CD1c-positive myeloid dendritic cell (primary cell): ENCODE results near the gene VDAC1.
"Not testable (repeated sequence)": the region's sequence is repeated elsewhere in the genome, so short reads cannot be mapped to it uniquely, and the experiment has no call there.

Experiments used
- DNase-seq: peaks from one replicate; pipeline ENCODE4 v3.0.0-alpha.2; 2016; ENCODE audit errors: extremely low spot score

The VDAC1 gene

DNA sequence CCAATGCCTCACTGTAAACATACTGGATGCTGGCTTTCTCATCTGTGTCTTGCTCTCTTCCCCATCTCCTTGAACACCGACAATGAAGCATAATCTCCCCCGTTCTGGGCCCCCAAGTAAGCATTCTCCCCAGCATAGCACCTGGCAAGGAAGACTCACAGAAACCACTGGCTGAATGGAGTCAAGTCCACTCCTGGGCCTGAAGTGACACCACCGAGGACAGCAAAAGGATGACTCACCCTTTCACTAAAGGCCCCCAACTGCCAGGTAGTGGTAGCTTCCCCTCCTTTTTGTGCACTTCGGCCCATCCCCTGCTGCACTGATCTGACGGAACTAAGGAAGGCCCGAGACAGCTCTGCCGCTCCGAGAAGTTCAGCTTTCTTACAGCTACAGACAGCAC is 9.4 kb downstream of the VDAC1 start:
- DNase-seq = no peak

DNA sequence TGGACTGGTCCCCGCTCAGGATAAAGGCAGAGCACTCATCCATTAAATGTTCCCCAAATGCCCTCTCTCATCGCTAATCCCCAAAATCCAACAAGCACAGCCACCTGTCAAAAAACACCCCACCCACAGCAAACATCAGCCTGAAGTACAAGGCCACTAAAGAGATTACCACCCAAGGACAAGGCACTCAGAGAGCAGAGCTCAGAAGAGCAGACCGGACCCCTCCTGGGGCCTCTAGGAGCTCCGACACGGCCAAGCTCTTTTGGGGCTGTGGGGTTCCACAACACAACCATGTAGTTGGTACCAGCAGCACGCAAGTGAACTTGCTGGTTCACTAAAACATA is 9.8 kb downstream of the VDAC1 start:
- DNase-seq = no peak

DNA sequence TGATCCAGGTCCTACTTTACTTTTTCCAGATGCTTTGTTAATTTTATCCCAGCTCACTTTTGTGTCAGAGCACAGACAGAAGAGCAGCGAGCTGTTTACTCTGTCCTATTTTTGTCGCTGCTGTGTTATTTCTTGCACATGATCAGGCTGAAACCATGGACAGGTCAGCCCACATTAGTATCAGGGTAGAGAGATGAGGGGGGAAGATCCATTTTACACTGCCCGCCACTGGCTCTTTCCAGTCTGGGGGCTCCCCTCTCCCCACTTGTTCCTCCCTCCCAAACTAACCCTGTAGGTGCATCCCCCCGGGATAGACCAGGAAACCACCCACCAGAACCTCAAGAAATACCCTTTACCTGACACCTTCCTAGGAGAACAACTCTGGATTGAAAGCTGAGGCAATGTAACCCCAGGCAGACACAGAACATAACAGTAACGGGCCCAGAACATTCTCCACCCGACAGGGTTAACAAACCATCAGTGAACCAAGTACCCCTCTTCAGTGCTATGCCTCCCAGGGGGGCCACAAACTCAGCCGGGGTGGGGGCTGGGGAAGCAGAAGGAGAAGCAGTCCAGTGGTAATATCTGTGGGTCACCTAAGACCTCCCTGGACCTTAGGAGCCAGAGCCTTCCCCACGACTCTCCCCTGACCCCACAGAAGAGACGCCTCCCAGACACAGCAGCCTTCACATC is 10.3 kb downstream of the VDAC1 start:
- DNase-seq = no peak

DNA sequence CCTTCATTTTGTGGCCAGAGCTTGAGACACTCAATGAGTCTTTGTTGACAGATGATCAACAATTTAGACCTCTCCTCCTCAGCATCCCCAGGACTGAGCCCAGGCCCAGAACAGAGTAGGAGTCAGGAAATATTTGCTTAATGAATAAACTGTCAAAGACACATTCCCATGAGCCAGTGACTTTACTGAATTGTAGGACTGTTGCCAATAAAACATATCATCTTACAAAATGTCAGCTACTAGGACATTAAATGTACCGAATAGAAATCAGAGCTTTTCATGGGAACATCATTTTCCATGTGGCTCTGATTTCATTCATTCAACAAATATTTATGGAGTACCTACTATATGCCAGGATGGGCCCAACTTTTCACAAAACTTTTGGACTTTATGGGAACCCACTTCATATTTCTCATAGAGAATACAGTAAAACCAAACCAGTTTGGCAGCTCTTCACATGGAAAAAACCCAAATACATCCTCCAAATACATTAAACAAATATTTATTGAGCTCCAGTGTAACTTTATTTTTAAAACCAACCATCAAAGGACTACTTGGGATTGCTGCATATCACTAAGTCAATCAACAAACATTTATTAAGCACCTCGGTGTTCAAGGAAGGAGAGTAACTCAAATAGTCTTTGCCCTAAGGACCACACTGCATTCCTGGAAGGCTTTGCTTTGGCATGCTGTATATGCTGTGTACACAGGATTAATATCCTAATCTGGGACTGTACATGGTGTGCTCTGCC is 11.4 kb downstream of the VDAC1 start:
- no peak for DNase-seq

DNA sequence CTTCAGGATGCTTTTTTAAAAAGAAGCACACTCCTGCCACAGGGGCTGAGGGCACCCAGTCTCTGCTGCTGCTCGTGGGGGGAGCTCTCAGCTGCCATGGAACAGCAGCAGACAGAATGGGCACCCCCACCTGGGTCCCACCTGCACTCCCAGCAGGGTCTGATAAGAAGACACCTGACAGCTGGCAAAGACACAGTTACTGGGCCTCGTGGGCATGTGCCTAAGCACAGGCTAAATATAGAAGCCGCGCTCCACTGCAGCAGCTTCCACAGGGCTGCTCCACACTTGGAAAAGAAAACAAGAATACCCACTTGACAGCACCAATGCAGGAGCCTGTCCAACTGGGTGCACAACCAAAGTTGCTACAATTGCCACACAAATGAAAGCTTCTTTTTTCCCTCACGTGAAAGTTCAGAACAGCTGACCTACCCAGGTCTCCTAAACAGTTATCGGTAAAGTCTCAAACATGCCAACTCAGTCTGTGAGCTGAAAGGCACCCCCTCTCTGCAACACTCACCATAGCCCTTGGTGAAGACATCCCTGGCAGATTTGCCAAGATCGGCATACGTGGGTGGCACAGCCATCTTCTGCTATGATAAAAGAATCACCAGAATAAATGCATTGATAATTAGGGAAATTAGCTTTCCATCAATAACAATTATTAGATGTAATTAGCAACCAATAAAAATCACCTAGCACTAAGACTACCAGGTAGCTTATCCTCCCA is 12.2 kb downstream of the VDAC1 start:
- no peak for DNase-seq

DNA sequence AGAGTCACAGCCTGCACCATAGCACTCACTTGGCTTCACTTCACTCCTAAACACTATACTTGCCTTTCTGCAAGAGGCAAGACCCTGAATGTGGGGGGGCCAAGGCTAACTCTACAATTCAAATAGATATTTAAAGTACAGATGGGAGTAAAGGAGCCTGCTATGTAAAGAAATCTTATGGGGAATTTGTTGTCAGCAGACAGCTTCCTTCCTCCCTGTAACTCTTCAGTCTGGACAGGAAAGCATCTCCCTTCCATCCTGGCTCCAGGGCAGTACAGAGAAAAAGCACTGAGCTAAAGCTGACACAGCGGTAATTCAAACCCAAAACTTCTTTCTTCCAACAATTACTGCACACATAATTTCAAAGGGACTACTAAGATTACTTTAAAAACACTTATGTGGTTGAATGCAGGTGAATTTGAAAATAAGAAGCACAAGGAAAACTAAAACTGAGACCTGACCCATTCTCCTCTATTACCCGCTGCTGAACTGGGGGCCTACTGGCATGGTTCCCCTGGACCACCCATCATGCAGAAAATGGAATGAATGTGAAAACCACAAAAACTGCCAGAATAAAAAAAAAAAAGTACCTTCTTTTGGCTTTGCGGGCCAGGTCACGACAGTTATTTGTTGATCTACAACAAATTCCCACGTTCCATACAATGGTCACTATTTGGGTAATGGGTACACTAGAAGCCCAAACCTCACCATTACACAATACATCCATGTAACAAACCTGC is 13.4 kb downstream of the VDAC1 start:
- DNase-seq = no peak

DNA sequence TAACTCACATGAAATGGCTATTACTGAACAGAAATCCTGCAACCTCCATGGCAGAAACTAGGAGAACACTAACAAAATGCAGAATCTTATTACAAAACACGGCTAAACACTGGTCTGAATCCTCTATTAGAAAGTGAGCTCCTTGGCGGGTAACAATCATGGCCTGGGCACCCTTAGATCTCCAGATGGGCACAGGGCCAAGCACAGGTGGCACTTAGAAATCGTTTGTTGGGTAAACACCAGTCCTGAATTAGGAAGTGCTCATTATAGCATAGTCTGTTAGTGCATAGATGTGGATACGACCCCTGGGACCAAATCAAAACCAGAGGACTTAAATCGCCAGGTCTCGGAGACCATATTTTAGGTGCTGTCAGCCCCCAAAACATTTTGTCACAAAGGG is 14.4 kb downstream of the VDAC1 start:
- DNase-seq = no peak

DNA sequence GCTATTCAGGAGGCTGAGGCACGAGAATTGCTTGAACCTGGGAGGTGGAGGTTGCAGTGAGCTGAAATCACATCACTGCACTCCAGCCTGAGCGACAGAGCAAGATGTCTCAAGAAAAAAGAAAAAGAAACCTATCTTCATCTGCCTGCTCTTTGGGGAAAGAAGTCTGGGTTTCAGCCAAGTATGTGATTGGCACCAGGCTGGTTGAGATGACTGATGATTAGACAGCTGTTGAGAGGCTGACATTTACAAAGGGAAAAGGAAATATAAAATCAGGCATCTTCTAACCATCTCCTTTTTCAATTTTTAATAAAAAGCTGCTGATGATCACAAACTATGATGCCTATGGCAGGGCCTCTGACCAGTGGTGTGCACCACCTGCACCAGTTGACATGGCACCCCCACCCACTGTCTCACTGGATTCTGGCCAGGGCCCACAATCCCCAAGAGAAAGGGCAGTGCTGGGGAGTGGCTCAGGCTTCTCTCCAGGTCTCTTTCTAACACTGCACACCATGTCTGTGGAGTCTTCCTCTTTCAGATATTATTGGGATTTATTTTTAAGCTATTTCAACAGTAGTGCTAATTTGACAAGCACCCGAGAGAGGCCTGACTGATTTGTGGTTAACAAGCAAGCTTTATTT is 19.1 kb downstream of the VDAC1 start:
- no peak for DNase-seq

DNA sequence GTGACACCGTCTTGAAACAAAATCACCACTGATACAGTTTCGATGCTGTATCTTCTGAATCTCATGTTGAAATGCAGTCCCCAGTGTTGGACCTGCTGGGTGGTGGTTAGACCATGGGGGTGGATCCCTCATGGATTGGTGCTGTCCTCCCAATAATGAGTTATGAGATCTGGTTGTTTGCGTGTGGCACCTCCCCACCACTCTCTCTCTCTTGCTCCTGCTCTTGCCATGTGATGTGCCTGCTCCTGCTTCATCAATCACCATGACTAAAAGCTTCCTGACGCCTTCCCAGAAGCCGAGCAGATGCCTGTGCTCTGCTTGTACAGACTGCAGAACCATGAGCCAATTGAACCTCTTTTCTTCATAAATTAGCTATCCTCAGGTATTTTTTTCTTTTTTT is 21.1 kb downstream of the VDAC1 start:
- no peak for DNase-seq

DNA sequence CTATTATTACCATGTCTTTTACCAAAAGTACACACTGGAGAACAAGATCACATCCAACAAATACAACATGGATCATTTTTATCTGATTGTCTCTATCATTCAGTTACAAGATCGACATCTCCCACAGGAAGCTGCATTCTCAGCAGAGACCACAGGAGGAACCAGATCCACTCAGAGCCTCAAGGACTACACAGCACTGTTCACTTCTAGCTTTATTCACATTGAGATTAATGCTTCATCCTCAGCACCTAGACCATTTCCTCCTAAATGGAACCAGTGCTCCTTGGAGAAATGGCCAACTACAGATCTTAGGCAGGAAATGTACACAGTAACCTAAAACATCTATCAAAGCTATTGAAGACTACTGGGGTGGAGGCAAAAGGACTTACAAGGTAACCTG is 23.1 kb downstream of the VDAC1 start:
- no peak for DNase-seq

DNA sequence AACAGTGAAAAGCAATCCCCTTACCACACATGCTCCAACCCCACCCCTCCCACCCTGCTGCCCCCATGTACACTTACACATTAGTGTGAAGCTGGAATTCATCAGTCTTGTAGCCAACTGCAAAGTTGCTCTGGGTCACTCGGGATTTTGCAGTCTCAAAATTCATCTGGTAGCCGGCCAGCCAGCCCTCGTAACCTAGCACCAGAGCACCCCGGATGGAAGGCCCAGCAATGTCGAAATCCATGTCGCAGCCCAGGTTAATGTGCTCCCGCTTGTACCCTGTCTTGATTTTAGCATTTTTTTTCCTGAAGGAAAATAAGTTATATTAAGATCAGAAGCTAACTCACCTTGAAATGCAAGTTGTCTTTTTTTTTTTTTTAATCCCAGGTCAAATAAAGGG is 24.1 kb downstream of the VDAC1 start:
- no peak for DNase-seq

DNA sequence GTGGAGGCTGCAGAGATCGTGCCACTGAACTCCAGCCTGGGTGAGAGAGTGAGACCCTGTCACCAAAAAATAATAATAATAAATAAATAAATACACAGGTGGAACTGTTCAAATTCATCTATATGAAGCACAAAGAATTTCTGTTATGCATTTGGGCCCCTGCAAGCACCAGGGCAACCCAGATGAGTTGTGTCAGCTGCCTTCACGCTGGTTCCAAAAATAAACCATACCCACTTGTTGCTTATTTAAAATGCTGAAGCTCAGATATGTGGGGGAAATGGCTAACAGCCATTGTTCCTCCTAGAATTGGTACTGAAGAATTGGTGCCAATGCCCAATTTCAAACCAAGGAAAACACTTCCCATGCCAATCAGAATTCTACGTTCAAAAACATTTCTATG is 25.8 kb downstream of the VDAC1 start:
- no peak for DNase-seq

DNA sequence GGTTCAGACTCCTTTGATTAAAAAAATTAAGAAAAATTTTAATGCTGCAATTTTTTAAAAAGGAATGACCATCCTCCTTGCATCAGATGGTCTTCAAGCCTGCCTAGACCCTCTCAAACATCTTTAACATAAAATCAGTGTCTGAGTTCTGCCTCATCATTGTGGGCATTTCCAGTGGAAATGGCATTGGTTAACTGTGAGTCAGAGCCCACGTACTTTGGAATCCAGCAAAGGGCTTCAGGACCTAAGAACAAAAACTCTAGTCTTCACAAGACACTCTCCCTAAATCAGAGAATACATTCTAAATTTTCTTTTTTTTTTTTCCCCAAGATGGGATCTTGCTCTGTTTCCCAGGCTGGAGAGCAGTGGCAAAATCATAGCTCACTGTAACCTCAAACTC is 26.9 kb downstream of the VDAC1 start:
- no peak for DNase-seq

DNA sequence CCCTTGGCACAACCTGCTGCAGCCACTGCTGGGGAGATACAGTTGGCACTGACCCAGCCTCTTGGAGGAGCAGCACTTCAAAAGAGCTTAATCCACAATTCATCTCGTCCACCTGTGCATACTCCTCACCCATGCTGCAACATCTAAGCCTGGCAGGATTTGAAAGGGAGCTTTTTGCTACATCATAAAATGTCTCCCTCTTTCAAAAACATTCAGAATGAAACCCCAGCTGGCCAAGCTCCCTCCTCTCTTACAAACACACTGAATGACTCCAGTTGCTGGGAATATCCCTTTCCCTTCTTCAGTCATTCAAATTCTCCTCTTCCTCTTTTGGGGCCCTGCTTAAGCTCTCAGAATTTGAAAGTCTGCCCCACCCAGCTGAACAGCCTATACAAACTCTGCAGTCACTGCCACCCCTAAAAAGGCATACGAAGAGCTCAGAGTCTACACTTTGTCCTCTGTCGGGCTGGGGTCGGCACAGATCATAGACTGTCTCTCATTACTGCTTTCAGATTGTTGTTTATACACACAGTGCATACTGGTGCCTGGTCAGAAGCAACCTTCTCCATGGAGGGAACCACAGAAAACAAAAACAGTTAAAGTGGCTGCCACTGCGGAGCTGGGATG is 27.5 kb downstream of the VDAC1 start:
- no peak for DNase-seq

DNA sequence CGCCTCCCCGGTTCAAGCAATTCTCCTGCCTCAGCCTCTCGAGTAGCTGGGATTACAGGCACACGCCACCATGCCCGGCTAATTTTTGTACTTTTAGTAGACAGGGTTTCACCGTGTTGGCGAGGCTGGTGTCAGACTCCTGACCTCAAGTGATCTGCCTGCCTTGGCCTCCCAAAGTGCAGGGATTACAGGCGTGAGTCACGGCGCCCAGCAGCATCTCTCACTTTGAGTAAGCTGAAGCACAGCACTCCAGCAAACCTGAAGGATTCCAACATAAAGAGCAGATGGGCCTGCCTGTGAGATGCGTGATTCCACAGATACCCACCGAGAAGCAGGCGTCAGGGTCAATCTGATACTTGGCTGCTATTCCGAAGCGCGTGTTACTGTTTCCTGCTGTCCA is 29.2 kb downstream of the VDAC1 start:
- DNase-seq = not testable (repeated sequence)

DNA sequence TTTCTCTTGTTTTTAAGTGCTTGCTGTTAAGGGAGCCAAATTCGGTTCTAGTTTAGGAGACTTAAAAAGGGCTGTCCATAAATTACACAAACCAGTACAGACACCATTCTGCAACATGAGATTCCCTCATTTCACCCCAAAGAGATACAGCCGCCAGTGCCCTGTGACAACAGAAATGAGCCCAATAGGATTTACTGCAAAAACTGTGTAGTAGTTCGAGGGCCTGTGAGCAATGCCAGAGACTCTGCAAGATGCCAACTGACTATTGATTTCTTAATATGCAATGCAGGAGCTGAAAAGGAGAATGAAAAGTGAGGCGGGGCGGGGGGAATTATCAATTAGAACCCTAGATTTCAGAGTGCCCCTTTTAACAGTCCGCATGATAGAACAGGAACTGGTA is 30.6 kb downstream of the VDAC1 start:
- no peak for DNase-seq

DNA sequence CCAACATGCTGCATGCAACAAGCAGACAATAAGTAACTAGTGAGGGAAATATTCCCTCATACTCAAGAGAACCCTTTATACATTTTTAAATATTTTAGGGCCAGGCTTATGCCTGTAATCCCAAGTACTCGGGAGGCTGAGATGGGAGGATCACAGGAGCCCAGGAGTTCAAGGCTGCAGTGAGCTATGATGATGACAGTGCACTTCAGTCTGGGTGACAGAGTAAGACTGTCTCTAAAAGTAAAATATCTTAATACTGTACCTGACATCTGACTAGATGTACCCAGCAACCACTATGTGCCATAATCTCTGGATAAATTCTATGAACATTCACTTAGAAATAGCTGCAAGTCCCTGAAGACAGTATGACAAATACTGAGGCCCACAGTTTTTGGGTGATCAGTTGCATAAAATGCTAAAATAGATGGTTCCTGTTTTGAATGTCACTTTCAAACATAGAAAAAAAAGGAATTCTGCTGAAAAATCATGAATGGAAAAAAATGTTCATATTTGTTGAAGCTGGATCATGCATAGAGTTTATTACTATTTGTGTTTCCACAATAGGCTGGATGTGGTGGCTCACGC is 34.4 kb downstream of the VDAC1 start:
- peak; percentile 18 for DNase-seq

DNA sequence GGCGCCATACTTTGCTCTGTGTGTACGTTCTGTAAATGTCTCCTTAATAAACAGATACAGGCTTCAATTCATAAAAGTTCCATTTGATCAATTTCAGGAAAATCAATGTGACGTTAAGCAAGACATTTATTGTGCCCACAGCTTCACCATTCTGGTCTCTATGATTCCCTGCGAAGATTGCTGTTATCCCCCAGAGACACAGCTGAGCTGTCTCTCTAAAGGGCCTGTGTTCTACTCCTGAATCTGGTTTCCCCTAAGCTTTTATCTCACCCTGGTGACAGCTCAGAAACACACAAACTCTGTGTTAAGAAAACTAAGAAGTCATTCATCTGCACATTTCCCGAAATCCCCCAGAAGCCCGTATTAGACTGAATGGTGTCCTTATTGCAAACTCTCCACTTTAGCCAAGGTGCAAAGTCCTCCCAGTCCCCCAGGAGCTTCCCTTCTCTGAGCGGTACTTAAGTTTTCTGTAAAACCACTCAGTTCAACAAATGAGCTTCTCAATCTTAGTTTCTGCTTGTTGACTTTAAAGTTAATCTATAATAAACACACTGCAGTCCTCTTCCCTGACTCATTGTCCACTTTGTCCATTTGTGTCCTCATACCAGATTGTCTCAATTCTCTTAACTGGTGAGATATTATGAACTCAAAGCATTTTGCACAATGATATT is 35.0 kb downstream of the VDAC1 start:
- no peak for DNase-seq

DNA sequence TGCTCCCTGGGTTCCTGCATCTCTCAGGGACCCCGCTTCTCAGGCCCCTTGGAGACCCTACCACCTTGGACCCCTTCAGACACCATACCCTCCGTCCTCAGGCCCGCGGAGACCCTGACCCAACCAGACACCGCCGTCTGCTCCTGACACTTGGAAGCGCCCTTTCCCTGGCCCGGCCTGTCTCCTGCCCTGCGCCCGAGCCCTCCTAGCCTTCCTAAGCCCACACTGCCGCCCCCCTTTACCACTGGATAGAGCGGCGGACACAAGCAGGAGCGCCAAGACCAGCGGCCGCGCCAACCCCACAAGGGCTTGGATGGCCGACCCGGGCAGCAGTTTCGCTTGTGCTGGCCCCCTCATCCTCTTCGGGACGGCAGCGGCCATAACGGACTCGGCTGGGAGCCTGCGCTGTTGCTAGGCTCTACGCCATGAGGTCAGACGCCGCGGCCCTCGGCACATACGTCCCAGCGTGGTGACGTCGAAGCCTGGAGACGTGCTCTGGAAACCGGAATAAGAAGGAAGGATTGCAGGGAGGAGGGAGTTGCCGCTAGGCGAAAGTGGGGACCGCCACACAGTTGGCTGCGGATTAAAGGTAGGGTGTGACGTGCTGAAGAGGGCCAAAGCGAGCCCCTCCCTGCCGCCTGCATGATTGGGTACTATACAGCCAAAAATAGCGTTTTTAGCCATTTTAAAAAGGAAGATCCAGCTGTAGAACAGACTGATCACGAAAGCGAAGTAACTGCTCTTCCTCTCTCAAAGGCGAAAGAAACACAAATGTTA is 36.4 kb downstream of the VDAC1 start, which contains the start of gene C5orf15:
Gene C5orf15, minus strand, starts transcription at position 422 of the 777 bp plus-strand sequence. Its CDS starts 41 bp downstream, at position 381.
- DNase-seq = peak; percentile 98
